ENCODE results near the gene MED9. TPM values are rescaled to one million over a fixed set of nuclear protein-coding genes. Genes with fewer than 3 reads are reported as not detected.

Gene MED9
- total RNA-seq, 4 donors from 2014 or later = 14.6 to 22.6 (median 17.4) TPM

DNA sequence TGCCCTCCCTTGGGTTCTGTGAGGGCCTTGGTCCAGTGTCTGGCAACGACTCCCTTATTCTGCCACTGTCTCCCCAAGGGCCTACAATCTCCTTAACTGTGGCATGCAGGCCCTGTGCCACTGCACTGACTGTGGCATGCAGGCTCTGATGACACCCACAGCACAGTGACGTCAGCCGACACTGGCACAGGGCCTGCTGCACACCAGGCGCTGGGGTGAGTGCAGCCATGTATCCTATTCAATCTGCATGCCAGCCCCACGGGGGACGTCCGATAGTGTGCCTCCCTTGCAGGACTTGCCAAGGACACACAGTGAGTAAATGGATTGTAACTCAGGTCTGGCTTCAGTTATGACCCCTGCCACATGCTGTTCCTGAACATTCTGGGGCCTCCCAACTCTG lies 59.2 kb downstream of the MED9 start:
- TF ChIP-seq POLR2AphosphoS5 (IDR thresholded peaks at IDR 0.05) (no peak), POLR2A (IDR thresholded peaks at IDR 0.05) (no peak), EP300 (IDR thresholded peaks at IDR 0.05) (no peak)
- TF ChIP-seq, protein P1, sequence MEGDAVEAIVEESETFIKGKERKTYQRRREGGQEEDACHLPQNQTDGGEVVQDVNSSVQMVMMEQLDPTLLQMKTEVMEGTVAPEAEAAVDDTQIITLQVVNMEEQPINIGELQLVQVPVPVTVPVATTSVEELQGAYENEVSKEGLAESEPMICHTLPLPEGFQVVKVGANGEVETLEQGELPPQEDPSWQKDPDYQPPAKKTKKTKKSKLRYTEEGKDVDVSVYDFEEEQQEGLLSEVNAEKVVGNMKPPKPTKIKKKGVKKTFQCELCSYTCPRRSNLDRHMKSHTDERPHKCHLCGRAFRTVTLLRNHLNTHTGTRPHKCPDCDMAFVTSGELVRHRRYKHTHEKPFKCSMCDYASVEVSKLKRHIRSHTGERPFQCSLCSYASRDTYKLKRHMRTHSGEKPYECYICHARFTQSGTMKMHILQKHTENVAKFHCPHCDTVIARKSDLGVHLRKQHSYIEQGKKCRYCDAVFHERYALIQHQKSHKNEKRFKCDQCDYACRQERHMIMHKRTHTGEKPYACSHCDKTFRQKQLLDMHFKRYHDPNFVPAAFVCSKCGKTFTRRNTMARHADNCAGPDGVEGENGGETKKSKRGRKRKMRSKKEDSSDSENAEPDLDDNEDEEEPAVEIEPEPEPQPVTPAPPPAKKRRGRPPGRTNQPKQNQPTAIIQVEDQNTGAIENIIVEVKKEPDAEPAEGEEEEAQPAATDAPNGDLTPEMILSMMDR (IDR thresholded peaks at IDR 0.05) = no peak
- Histone ChIP-seq H3K27ac (no peak overlapping the region), H3K27me3 (no peaks in the 10 kb centered on the region), H3K4me3 (no peak overlapping the region), H3K4me1 (no peaks in the 10 kb centered on the region), H3K9me3 (no peaks in the 10 kb centered on the region), H3K36me3 (no peaks in the 10 kb centered on the region)
- WGBS = 61% methylated on average over 3 of the region's 7 CpGs
- no peak for DNase-seq (ENCODE audit: low spot score in 2 of 2)

DNA sequence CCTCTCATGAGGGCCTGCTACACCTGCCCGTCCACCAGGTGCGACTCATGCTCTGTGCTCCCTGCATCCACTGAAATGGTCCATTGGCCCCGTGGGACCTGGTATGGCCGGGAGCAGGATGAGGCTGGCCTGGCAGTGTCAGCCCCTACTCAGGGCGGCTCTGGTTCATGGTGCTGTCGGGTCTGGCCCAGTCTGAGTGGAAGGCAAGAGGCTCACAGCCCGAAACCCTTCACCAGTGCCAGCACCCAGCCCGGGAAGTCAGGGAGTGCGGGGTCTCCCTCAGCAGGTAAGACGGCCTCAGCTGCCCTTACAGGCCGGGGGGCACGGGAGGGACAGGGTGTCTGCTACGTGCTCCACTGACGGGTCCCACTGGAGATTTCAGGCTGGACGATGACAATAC lies 59.9 kb downstream of the MED9 start:
- no peak overlapping the region for H3K4me3 ChIP-seq
- 92% methylated on average over 10 of the region's 15 CpGs for WGBS
- H3K27me3 ChIP-seq = no peaks in the 10 kb centered on the region
- DNase-seq (ENCODE audit: low spot score in 2 of 2) = no peak
- no peak overlapping the region for H3K27ac ChIP-seq
- H3K36me3 ChIP-seq = no peaks in the 10 kb centered on the region
- no peaks in the 10 kb centered on the region for H3K9me3 ChIP-seq
- H3K4me1 ChIP-seq = no peaks in the 10 kb centered on the region
- TF ChIP-seq POLR2A (IDR thresholded peaks at IDR 0.05) (no peak), POLR2AphosphoS5 (IDR thresholded peaks at IDR 0.05) (no peak), EP300 (IDR thresholded peaks at IDR 0.05) (no peak)
- TF ChIP-seq, protein P1 (IDR thresholded peaks at IDR 0.05) = no peak

DNA sequence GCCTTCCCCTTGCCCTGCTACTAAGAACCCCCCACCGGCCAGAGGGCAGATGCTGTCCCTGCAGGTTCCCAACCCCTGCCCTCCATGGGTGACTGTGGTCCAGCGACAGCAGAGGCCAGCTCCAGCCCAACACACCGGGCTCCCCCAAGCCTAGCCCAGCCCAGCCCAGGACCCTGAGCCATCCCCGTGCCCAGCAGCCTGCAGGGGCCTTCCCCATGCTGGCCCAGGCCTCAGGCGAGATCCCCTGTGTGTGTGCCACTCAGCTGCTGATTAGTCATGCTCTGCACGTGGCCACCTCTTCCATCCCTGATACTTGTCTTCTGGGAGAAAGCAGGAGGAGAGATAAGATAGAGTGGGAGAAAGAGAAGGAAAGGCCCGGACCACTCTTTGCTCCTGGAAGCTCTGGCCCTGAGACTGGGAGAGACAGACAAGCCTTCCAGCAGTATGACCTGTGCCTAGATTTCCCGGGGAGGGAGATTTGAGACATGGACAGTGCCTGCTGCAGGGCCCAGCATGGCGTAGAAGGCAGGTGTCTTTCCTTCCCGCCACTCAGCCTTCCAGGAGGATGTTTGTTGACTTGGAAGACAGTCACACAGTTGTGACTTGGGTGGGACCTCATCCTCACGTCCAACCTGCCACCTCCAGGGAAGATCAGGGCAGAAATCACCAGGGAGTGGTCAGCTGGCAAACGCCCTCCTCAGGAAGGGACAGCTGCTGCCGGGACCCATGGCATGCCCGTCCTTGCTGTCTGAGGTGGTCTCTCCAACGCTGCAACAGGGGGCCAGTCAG lies 60.7 kb downstream of the MED9 start:
- 86% methylated on average over 9 of the region's 15 CpGs for WGBS
- H3K4me1 ChIP-seq = no peaks in the 10 kb centered on the region
- no peak for DNase-seq (ENCODE audit: low spot score in 2 of 2)
- no peaks in the 10 kb centered on the region for H3K9me3 ChIP-seq
- TF ChIP-seq POLR2AphosphoS5 (IDR thresholded peaks at IDR 0.05) (no peak), POLR2A (IDR thresholded peaks at IDR 0.05) (no peak), EP300 (IDR thresholded peaks at IDR 0.05) (no peak)
- TF ChIP-seq, protein P1 (IDR thresholded peaks at IDR 0.05) = no peak
- no peak overlapping the region for H3K27ac ChIP-seq
- no peaks in the 10 kb centered on the region for H3K36me3 ChIP-seq
- no peaks in the 10 kb centered on the region for H3K27me3 ChIP-seq
- no peak overlapping the region for H3K4me3 ChIP-seq

GRCh38 chr17:17538417-17539391 lies 61.9 kb downstream of the MED9 start:
- Histone ChIP-seq H3K4me1 (no peaks in the 10 kb centered on the region), H3K27ac (no peak overlapping the region)

More at GRCh38 chr17:17538417-17539391, 61.9 kb downstream of the MED9 start:
- Histone ChIP-seq H3K4me3 (no peak overlapping the region), H3K36me3 (no peaks in the 10 kb centered on the region), H3K27me3 (no peaks in the 10 kb centered on the region), H3K9me3 (no peaks in the 10 kb centered on the region)
- DNase-seq (ENCODE audit: low spot score in 2 of 2) = no peak
- WGBS = 89% methylated on average over 10 of the region's 10 CpGs
- no peak for TF ChIP-seq POLR2A (IDR thresholded peaks at IDR 0.05)
- TF ChIP-seq POLR2AphosphoS5 (IDR thresholded peaks at IDR 0.05) = no peak
- TF ChIP-seq, protein P1 (IDR thresholded peaks at IDR 0.05) = no peak
- no peak for TF ChIP-seq EP300 (IDR thresholded peaks at IDR 0.05)

Data from suprapubic skin (tissue), 4 donors.